Transverse colon (tissue), 3 donors: ENCODE data around the gene TMEM163.

Source experiments
- CTCF ChIP-seq, 5 experiments: fragments of 200-600 bp in 3 of 5; fragments of 450-650 bp in 2 of 5; sonication (generic) in 3 of 5; IDR thresholded peaks; 1 replicate in 2 of 5; 2 replicates in 3 of 5; pipeline ENCODE4 v1.5.1; 2016 to 2017; ENCODE audit warnings: antibody characterized with exemption in 5 of 5, inconsistent platforms in 3 of 5, mild to moderate bottlenecking in 2 of 5, moderate library complexity in 1 of 5
- POLR2A ChIP-seq: fragments of 450-650 bp; IDR thresholded peaks from one replicate; pipeline ENCODE4 v1.6.1; 2016; ENCODE audit warnings: antibody characterized with exemption, mild to moderate bottlenecking, moderate library complexity

DNA sequence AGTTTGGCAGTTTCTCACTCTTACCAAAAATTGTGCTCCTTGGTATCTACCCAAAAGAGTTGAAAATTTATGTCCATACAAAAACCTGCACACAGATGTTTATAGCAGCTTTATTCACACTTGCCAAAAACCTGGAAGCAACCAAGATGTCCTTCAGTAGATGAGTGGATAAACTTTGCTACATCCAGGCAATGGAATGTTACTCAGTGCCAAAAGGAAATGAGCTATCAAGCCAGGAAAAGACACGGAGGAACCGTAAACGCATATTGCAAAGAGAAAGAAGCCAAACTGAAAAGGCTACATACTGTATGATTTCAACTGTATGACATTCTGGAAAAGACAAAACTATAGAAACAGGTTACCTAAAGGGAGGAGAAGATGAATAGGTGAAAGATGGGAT, 36.1 kb downstream of the TMEM163 start:
- TF ChIP-seq POLR2A (no peak), CTCF (IDR thresholded peaks at IDR 0.05) (no peak)
